HG02678 (cell line): ENCODE results near the gene SEC63.
"Not testable (repeated sequence)": the region's sequence is repeated elsewhere in the genome, so short reads cannot be mapped to it uniquely, and the experiment has no call there.

Experiments used
- ATAC-seq: cut with Tn5 transposase; IDR thresholded peaks from one replicate; pipeline ENCODE4 v1.9.1; 2021; ENCODE audit warnings: mild to moderate bottlenecking, moderate library complexity; ENCODE audit not compliant: unreplicated experiment

The SEC63 gene, protein sequence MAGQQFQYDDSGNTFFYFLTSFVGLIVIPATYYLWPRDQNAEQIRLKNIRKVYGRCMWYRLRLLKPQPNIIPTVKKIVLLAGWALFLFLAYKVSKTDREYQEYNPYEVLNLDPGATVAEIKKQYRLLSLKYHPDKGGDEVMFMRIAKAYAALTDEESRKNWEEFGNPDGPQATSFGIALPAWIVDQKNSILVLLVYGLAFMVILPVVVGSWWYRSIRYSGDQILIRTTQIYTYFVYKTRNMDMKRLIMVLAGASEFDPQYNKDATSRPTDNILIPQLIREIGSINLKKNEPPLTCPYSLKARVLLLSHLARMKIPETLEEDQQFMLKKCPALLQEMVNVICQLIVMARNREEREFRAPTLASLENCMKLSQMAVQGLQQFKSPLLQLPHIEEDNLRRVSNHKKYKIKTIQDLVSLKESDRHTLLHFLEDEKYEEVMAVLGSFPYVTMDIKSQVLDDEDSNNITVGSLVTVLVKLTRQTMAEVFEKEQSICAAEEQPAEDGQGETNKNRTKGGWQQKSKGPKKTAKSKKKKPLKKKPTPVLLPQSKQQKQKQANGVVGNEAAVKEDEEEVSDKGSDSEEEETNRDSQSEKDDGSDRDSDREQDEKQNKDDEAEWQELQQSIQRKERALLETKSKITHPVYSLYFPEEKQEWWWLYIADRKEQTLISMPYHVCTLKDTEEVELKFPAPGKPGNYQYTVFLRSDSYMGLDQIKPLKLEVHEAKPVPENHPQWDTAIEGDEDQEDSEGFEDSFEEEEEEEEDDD

DNA sequence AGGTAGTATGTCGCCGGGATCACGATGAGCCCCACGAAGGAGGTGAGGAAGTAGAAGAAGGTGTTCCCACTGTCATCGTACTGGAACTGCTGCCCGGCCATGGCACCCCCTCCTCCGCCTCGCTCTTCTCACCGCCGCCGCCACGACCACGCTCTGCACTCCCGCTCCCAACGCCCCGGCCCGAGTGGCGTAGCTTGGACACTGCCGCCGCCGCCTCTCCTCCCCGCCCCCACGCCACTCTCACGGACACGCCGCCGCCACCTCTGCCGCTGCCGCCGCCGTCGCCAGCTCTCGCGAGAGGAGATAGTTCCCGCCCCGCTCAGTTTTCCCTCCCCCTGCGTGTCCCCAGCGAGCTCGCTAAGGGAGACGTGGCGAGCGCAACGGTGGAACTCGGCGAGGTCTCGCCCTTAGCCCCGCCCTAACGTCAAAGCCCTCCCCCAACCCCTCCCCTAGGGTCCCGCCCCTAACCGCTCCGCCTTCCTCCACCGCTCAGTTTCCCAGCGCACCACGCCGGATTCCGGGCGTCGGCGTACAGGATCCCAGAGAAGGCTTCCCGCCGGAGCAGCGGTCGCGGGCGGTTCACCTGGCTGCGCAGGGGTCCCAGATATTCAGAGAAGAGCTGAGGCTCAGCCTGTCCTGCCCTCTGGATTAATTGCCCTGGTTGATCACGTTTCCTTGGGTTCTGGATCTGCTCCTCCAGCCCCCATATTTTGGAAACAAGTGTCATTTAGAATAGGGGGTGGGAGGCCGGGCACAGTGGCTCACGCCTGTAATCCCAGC lies at the start of gene SEC63:
TSS of gene SEC63 (minus strand) at position 300 of the 780 bp plus-strand sequence. CDS start at position 101, 199 bp downstream.
- ATAC-seq: peak; percentile 94

DNA sequence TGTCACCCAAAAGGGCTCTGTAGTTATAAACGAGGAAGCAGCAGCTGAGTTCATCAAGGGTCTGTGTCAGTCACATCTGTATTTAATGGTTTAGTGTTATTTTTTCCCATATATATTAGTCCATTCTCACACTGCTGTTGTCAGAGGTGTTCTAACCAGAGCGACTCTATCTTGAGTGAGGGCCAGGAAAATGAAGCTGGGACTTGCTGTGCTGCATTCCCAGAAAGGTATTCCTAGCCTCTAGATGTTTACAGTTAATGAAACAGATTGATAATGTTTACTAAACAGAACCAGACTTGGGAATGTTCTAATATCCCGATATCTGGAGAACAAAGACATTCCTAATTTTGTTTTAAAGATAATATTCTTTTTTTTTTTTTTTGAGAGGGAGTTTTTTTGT lies 48.0 kb upstream of the SEC63 start:
- ATAC-seq: no peak

DNA sequence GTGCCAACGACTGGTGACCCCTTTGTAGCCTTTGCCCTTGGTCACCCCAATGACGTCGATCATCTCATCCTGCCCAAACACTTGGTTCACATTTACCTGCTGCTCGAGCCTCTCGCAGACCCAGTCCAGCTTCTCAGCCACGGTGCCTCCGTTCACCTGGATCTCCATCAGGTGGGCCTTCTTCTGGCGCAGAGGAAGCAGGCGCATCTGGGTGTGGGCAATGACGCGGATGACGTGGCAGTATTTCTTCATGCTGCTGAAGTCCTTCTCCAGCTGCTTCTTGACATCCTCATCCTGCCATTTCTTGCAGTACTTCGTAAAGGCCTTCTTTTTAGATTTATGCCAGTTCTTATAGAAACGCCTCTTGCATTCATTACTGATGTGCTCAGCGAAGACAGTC lies 46.9 kb upstream of the SEC63 start:
- ATAC-seq: no peak

DNA sequence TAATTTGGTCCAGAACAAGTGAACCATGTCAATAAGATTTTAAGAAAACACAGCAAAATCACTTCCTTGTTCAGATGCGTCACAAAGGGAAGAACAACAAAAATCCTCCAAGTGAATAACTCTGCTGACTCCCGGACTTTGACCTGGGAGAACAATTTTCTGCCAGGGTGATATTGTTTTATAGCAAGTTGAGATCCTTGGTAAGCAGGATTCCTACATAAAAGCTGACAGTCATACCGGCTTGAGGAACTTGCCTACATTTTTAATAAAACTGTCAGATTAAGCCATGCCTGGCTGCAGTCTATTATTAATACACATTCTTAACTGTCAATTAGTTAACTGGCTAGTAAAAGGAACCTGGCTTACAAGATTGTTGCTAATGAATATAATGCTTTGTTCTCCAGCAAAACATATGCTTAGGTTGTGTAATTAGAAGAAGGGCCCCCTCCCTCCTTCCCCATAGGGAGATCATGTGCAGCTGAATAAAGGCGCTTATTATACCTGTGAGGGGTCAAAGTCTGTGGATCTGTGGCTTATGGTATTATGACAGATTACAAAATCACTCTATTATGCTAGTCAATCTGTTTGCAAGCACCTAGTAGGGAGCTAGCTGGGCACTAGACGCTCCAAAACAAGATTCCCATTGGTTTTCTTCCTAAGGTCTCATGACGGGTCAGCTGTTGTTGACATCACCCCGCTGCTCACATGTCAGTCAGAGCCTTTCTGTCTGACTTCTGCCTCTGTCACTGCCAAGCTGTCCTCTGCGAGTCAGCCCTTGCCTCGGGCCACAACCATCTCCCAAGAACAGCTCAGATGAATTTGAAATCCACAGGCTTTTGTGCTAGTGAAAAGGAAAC lies 44.6 kb upstream of the SEC63 start:
- ATAC-seq: no peak

DNA sequence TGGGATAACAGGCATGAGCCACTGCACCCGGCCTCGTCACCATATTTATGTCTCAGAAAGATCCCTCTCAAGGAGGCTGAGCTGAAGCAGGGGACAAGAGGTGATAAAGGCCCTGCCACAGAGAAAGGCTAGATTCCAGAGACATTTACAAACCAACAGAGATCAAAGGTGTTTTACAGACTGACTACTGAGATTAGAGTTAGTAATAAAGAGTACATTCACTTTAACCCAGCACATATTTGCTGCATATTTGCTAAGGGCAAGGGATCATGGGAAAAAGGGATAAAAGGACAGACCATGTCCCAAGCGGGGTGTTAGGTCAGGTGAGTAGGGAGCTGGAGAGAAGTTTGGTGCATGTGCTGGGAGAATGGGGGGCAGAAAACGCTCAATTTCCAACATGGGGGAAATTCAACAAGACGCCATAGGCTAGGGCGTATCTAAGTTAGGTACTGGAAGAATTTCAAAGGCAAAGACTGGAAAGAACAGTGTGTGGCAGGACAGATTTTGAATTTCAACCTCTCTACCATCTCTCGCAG lies 43.8 kb upstream of the SEC63 start:
- ATAC-seq: no peak

DNA sequence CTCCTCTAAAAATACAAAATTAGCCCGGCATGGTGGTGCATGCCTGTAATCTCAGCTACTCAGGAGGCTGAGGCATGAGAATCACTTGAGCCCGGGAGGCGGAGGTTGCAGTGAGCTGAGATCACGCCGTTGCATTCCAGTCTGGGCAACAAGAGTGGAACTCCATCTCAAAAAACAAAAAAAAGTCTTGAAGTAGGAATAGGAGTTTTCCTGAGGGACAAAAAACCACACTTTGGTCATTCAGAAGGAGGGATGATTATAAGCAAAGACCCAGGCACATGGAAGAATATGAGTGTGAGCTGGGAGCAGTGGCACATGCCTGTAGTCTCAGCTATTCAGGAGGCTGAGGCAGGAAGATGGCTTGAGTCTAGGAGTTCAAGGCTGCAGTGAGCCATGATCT lies 42.3 kb upstream of the SEC63 start:
- not testable (repeated sequence) for ATAC-seq

DNA sequence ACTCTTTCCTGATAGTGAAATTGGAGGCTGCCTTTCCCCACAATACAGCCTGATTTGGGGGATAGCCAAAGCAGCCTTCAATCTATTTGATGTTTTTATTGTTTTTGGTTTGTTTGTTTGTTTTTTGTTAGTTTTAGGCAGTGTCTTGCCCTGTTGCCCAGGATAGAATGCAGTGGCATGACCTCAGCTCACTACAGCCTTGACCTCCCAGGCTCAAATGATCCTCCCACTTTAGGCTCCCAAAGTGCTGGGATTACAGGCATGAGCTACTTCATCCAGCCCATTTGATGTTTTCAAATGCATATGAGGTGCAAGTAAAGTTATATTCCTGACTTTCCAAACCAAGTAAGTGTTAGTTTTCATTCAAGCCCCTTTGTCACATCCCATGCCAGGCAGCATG lies 41.3 kb upstream of the SEC63 start:
- no peak for ATAC-seq

DNA sequence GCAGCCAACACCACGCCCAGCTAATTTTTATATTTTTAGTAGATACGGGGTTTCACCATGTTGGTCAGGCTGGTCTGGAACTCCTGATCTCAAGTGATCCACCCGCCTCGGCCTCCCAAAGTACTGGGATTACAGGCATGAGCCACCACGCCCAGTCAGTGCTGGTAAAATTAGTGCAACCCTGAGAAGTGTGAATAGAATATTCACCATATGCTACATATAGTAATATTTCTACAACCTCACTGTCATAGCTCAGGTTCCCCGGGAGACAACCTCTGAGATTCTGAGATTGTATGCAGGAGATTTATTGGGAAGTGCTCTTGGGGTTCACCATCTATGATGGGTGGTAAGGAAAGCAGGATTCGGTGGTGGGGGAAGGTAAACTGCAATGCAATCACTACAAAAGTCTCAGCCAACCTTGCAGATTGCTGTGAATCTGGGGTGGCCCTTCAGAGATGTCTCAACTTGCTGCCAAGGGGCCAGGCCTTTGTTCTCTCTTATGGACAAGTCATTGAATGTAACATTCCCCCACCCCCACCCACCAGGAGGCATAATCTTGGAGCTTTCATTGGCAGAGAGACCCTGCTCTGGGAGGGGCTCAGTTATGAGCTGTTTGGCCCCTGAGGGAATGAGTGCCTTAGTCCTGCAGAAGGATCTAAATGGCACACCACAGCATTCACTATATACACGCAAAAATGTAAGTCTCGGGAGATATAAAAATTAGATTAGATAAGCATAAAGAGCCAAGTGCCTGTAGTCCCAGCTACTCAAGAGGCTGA lies 34.0 kb upstream of the SEC63 start:
- no peak for ATAC-seq

DNA sequence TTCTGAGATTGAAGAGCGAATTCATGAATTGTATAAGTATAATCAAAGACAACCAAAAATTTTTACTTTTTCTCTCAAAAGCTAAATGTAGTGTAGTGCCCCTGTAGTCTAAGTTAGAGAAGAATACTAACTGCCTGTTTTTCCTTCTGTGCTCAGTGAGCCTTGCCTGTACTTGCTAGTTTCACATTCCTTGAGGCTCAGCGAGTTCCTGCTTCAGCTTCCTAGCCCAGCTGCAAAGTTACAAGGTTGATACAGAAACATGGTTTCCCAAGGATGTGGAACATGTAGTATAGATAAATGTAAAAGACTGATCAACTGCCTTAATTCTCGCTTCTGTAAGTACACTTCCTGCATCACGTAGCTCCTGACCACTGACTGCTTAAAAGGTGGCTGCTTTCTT lies 33.1 kb upstream of the SEC63 start:
- no peak for ATAC-seq

DNA sequence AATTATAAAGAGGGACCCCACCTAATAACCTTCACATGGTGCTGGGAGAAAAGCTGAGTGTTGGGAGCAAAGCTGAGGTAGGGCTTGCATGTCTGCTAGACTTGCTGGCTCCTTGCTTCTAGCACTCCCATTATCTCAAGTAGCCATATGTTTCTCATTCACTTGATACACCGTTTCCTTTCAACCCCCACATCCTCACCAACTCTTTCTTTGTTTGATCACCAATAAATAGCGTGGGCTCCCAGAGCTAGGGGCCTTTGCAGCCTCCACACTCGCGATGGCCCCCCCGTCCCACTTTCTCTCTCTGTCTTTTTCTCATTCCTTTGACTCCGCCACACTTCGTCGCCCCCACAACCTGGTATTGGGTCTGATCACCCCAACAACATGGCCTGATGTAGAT lies 32.6 kb upstream of the SEC63 start:
- ATAC-seq: not testable (repeated sequence)

DNA sequence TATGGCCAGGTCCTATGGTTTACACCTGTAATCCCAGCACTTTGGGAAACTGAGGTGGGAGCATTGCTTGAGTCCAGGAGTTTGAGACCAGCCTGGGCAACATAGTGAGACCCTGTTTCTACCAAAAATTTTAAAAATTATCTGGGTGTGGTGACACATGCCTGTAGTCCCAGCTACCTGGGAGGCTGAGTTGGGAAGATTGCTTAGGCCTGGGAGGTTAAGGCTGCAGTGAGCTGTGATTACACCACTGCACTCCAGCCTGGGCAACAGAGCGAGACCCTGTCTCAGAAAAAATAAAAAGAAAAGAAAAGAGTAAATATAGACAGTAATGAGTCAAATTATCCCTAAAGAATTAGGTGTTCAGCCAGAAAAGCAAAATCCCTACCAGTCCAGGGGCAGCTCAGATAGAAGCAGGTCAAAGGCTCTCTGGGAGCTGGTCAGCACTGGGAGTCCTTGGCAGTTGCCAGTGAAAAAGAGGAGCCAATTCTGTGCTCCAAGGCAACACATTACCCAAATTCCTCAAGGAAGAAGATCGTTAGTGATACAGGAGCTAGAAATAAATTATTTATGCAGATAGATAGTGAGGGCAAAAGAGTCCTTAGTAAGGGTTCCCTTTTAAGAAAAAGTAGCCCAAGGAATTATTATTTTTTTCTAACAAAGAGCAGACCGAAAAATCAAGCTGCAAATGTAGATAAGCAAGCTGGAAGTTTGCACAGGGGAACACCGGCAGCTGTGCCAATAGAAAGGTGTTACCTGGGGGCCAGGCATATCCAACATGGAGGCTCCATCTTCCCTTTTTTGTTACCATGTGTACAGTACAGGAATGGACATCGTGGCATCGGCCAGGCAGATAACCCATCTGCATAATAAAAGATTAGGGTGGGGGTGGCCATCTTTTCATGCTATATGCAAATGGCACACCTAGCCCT lies 31.4 kb upstream of the SEC63 start:
- no peak for ATAC-seq

DNA sequence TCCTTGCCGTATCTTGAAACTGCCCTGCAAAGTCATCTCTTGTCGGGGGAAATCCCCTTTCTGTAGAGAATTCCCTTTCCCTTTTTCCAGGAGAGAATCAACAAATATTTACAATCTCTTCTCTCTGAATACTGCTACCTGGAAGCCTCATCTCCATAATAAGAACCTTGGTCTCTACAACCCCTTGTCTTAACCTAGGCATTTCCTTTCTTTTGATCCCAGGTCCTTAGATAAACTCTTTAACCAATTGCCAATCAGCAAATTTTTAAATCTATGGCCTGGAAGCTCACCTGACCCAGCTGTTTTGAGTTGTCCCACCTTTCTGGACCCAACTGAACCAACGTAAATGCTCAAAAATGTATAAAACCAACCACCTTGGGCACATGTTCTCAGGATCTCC lies 30.6 kb upstream of the SEC63 start:
- no peak for ATAC-seq

DNA sequence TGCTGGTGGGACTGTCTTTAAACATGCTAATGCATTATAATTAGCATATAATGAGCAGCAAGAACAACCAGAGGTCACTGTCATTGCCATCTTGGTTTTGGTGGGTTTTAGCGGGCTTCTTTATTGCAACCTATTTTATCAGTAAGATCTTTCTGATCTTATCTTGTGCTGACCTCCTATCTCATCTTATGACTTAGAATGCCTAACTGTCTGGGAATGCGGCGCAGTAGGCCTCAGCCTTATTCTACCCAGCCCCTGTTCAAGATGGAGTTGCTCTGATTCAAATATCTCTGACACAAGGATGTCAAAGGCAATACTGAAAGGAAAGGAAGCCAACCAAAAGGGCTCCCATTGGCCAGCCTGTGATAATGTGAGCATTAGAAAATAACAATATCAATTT lies 29.8 kb upstream of the SEC63 start:
- no peak for ATAC-seq

DNA sequence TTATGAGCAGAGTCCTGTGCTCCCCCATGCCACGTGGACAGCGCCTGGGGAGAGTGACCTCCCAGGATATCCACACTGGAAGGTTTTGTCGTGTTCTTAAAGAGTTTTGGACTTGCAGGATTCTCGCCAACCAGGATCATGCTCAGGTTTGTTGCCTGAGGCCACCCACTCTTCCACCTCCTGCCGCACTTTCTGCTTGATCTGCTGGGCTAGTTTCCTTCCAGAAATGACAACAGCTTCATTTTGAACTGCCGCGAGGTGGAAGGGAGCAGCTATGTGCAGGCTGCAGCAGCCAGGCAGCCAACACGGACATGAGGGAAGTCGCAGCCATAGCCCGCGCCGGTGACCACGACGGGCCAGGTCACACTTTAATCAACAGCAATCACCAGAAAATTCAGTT lies 27.7 kb upstream of the SEC63 start:
- no peak for ATAC-seq

DNA sequence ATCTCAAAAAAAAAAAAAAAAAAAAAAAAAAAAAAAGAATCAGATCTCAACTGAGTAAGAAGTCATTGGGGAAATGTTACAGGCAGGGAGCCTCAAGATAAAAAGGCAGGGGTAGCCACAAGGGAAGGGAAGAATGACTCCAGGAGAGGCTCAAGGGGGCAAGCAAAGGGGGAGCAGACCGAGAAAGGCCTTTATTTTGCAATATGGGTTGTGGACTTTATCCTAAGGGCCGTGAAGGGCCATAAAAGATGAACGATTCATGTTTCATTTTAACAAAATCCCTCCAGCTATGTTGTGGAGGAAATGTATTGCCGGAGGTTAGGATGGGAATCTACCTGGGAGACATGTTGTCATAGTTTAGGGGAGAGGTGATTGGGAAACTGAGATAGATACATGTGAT lies 25.8 kb upstream of the SEC63 start:
- no peak for ATAC-seq

DNA sequence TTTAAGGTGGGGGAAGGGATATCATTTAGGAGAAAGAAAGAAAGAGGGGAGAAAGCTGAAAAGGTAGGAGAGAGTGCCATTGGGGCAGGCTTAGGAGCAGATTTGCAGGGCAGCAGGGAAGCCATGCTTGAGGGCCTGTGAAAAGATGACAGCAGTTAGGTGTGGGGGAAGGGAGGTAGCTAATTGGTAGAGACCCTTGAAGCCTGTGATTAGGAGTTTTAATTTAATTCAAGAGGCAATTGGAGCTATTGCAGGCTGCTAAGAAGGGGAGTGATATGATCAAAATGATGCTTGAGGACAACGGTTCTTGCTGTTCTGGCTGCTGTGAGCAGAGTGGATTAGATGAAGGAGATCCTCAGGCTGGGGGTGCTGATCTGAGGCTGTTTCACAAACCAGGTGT lies 24.5 kb upstream of the SEC63 start:
- ATAC-seq: no peak

DNA sequence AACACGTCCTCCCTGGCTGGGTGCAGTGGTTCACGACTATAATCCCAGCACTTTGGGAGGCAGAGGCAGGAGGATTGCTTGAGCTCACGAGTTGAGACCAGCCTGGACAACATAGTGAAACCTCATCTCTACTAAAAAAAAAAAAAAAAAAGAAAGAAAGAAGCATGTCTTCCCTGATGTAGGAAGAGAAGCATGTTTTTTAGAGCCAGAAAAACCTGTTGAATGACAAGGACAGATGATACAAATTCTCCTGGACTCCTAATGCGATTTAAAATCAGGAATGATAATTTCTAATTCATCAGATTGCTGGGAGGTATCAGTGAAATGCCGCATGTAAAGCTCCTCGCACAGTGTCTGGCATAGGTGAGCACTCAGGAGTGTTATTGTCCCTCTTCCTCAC lies 23.7 kb upstream of the SEC63 start:
- ATAC-seq: no peak

DNA sequence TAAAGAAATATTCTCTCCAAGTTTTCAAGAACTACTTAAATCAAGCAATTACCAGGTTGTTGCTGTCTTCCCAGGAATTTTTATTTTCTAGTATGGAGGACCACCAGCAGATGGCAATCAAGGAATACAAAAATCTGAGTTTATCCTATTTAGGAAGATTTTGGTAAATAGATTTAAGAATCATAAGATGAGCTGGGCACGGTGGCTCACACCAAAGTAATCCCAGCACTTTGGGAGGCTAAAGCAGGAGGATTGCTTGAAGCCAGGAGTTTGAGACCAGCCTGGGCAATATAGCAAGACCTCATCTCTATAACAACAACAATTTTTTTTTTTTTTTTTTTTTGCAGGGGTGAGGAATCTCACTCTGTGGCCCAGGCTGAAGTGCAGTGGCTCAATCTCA lies 19.3 kb upstream of the SEC63 start:
- ATAC-seq: no peak
